Epithelial cell of prostate (primary cell): Measurements from ENCODE around the gene GGTA1.

Experiments used
- DNase-seq: peaks from one replicate; pipeline ENCODE4 v3.0.0-alpha.2; 2011; ENCODE audit warnings: low read depth, low spot score
- H3K27ac ChIP-seq: fragments of 450-650 bp; 2 replicates; pipeline ENCODE4 v1.5.1; 2017; ENCODE audit warnings: mild to moderate bottlenecking

Gene GGTA1

DNA sequence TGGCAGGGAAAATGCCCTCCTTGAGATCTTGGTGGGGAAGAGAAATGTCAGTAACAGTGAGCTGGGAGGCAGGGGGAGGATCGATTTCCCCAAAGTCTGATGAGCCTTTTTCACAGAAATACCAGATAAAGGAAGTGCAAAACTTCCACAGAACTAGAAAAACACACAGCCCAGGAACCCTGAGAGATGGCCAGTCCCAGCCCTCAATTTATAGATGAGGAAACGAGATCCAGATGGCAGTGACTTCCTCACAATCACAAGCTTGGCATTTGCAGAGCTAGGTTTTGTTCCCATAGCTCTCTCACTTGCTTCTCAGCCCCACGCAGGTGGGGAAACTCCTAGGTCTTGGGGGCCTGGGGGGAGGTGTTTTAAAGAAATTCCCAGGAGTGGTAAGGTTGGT lies 3.8 kb upstream of the GGTA1 start:
- H3K27ac ChIP-seq, result no peak overlapping the region
- DNase-seq, result no peak

DNA sequence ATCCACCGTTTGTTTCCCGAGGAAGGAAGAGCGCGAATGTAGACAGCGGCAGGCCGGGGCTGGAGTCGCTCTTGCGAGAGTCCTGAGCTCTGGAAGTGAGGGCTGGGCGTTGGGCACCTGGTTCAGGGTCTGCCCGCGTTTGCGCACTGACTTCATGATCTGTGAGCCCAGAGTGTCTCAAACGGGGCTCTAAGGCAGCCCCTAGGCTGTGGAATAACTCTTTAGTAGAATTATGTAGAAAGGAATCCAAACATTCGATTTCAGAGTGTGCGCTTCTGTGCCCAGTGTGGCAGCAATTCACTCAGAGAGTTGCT lies 478 bp upstream of the GGTA1 start:
- H3K27ac ChIP-seq, result no peak overlapping the region
- DNase-seq, result no peak

DNA sequence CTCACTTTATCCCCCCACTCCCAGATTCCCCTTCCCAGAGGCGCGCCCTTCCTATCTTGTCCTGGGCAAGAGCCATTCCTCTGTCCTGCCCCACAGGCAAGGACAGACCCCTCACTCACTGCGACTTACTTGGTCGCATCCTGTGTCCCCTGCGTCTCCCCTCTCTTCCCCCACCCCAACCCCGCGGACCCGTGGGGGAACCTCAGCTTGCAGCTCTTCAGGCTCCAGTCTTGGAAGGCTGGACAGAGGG lies 542 bp downstream of the GGTA1 start:
- no peak for DNase-seq
- H3K27ac ChIP-seq, result no peak overlapping the region

DNA sequence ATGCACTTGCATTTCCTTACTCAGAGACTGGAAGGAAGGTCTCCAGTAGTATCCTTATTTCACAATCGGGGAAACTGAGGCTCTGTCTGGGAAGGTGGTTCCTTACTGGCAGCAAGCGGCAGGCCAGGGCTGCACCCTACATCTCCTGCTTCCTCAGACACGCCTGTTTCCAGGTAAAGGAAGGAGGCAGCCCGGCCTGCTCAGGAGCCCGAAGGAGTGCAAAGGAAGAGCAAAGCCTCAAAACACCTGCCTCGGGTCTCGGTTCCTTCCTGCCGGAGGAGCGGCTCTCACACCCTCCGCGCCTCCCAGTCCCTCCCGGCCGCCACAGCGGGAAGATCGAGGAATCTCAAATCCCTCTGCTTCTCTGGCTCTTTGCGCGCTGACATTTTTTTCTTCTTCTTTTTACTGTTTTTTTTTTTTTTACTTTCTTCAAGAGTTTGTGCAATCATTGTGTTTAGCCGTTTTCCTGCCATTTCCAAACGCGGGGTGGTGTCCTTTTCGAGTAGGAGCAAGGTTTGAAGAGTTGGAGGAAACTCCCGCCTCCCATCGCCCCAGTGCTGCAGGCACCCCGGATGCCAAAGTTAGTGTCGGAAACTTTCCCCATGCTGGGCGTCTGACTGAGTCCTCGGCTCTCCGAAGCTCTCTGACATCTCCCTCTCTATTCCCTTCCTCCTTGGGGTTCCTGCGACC lies 1.0 kb downstream of the GGTA1 start:
- H3K27ac ChIP-seq, result no peak overlapping the region
- DNase-seq, result no peak

DNA sequence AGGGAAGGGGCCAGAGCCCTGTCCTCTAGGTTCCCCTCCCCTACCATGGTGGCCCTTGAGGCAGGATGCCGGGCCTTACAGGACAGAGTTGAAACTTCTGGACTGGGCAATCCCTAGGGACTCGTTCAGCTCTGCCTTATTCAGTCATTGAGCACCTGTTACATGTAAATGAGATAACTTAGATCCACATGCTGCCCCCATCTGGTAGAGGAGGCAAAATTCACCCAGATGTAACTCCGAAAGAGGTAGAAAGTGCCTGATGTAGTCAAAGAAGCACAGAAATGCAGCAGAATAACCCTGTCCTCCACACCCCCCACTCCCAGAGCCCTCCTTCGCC lies 1.5 kb downstream of the GGTA1 start:
- DNase-seq, result peak; percentile 27
- no peak overlapping the region for H3K27ac ChIP-seq

DNA sequence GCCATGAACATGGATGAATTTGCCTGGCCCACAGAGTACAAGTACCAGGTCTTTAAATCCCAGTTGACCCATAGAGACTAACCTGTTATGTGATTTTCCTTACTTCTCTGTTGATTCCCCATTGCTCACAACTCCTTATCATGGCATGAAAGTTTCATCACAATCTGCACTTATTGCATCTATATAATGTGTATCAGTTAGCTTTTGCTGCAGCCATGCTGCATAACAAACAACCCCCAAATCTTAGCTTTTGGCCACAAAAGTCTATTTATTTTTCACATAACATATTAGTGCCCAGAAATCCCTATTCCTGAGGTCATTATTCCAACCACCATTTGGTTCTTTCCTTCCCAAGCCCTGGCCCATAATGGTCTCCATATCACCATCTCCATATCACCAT lies 3.7 kb downstream of the GGTA1 start:
- H3K27ac ChIP-seq, result no peak overlapping the region
- no peak for DNase-seq

DNA sequence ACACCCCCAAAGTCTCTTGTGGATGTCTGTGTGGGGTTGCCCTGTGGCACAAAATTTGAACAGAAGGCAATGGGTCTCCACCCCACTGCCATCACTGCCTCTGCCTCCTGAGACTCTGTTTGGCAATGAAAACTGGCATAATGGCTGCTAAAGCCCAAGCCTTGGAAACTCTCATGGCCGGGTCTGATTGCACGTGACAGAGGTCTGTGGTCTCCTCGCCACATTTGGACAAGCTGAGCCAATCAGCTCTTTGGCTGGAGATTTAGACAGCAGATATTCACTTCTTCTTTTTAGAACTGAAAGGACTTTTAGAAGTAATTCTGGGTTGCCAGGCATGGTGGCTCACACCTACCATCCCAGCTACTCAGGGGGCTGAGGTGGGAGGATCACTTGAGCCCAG lies 5.5 kb downstream of the GGTA1 start:
- H3K27ac ChIP-seq, result no peak overlapping the region
- DNase-seq, result no peak

DNA sequence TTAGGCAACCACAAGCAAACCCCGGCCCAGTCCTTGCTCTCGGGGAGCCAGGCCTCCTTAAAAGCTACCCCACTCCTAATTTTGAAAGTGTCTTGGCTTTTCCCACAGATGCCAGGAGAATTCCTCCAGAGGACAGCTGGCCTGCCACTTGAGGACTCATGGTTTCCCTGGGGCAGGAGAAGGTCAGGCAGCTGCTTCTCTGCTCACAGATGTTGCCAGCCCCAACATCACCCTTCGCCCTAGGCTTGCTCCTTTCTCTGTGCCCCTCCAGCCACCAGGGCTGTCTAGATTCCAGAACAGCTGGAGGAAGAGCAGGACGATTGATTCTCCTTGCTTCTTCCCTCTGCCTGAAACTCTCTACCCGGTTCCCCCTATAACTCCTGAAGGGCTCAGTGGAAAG lies 8.5 kb downstream of the GGTA1 start:
- DNase-seq, result no peak
- H3K27ac ChIP-seq, result no peak overlapping the region

DNA sequence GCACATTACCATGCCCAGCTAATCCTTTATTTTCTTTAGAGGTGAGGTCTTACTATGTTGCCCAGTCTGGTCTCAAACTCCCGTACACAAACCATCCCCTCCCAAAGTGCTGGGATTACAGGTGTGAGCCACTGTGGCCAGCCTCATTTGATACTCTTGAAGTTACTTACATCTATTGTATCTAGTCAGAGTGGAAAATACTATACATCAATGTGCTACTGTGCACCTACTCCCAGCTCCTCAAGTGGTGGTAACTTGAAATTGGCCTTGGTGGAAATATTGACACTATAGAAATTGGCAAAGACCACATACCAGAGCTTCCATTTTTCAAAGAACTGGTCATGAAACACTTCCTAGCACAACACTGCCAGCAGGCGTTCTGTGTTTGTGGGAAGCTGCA lies 10.3 kb downstream of the GGTA1 start:
- no peak overlapping the region for H3K27ac ChIP-seq
- DNase-seq, result no peak

DNA sequence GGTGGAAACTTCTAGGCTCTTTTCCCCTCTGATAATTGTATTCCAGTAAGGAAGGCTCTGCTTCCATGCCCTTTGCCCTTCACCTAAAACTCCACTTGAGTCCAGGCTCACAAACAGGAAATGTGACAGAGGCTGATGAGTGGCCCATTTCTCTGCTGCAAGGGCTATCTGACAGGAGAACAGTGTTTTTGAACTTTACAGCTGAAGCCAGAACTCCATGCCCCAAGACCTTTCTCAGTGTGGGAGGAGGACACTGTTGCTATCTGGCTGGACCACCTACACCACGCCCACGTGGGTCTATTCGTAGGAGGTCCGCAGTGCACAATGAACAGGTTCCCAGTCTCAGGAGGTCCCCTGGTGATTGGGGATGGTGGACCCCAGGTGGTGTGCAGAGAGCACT lies 13.6 kb downstream of the GGTA1 start:
- no peak for DNase-seq
- H3K27ac ChIP-seq, result no peak overlapping the region

DNA sequence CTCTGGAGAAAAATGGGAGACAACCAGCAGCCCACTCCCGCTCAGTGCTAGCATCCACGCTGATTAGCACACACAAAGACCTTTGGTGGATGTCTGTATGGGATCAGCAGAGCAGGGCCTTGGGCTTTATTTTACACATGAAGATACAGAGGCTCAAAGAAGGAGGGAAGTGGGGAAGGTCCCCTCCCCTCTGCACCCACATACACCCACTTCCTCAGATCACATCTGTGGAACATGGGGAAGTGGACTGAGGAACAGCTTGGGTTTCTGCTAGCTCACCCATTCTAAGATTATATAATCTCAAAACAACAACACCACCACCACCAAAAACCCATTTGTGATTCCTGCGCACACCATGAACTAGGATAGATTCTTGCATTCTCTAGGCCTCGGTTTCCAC lies 14.0 kb downstream of the GGTA1 start:
- DNase-seq, result no peak
- no peak overlapping the region for H3K27ac ChIP-seq

DNA sequence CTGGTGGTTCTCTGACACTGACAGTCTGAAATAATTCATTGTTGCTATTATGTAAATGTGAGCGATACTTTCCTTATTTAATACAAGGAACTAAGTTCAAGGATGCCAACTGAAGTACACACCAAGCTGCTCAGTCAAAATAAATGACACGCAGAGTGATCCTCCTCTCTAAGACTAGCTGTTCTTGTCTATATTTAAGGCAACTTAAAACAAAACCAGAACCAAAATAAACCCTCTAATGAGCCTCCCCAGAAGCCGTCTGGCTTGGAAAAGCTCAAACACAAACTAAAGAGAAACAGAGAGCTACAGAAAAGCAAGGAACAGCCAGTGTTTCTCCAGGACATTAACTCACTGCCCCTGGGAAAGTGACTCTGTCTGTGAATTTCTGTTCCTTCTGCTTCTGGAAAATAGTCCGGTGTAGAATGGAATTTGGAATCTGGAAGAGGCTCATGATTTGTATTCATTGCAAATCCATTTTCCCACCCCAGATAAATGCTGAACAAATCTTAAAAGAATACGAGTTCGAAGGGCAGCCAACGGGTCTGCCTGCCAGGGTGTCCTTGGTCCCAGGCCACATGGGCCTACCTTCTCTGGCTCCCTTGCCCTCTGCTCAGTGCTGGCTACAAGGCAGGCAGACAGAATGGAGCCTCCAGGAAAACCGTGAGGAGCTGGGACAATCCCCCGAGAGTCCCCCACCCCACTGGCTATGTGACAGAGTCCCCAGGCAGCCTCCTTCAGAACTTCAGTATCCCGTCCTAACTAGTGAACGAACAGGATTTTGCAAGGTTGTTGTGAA lies 14.8 kb downstream of the GGTA1 start:
- DNase-seq, result no peak
- no peak overlapping the region for H3K27ac ChIP-seq

DNA sequence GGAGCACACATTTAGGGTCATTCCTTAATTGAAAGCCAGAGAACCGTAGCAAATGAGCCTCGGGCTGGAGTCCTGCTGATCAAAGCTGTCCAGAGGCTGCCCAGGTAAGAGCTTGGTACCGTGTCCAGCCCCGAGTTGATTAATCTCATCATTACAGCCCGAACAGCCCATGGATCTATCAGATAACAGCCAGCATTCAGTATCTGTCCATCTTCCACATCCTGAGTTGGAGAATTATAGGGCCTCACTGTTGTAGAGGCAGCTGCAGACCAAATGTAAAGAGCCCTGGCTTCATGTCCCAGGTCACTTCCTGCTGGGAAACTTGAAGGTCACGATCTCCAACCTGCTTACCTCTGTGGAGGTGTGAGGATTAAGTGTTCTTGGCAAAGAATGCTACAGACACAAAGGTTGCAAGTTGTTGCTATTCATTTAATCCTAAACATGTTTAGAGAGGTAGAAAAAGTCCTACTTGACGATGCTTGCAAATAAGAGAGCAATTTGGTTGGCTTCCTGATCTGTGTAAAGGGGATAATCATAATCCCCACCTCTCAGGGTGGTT lies 16.1 kb downstream of the GGTA1 start:
- DNase-seq, result no peak
- no peak overlapping the region for H3K27ac ChIP-seq

DNA sequence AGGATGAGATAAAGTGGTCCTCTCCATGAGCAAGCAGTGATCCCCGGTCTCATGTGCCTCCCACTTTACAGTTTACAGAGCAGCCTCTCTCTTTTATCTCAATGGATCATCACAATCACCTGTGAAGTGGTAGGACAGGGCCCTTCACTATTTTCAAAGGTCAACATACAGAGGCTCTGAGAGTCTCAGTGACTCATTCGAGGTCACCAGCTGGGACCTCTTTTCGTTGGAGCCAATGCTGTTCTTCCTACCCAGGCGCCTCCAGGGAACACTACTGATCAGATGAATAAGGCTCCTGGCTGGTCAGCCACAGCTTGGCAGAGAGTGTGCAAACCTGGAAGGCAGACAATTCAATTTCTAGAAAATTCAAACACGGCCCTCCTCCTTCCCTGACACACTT lies 16.6 kb downstream of the GGTA1 start:
- no peak overlapping the region for H3K27ac ChIP-seq
- DNase-seq, result no peak

DNA sequence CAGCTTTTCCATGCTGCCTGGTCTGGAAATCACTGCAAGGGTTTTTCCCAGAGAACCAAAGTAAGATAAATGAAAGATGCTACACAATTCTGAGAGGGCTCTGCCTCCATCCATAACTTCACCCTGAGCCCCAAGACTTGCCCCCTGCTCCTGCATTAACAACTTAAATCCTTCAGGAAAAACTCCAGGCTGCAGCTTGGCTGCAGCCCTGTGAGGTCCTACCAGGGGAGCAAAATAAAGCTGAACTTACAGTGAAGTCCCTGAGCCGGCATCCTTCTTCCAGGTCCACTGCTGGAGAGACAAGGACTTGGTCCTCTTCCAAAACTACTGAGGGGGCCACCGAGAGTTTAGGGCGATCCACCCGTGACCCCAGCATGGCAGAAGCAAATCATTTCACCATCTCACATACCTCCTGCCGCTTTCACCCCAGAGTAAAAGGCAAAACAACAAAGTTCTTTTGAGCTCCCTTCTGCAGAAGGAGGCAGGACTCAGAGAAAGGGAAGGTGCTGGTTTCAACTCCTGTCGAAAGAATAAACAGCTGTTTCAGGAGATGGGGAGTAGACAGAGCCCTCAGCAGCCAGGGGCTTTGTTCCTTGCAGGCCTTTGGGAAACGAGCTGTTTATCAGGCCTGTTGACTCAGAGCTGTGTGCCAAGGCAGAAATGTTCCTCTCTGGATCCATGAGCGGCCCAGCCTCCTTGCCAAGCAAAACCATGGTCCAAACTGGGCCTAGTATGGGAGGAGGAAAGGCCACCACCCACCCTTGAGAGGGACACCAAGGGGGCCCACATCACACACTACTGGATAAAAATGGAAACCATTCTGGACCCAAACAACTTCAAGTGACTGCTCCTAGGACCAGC lies 20.6 kb downstream of the GGTA1 start:
- no peak overlapping the region for H3K27ac ChIP-seq
- no peak for DNase-seq

DNA sequence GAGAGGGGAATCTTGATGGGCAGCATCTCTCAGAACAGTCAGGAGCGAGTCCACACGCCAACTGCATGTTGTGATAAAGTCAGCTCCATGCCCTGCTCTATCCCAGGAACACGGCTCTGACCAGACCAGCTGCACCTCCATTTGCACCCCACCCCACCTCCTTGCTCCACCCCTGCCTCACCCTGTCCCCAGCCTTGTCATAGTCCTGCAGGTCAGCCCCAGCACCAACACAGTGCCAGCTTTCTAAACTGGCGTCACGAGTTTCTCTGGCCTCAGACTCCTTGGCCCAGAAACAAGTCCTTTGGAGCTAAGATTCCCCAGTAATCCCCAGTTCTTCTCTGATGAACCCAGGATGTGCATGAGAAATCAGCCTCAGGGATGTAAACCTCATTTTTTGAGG lies 23.5 kb downstream of the GGTA1 start:
- no peak for DNase-seq
- H3K27ac ChIP-seq, result no peak overlapping the region

DNA sequence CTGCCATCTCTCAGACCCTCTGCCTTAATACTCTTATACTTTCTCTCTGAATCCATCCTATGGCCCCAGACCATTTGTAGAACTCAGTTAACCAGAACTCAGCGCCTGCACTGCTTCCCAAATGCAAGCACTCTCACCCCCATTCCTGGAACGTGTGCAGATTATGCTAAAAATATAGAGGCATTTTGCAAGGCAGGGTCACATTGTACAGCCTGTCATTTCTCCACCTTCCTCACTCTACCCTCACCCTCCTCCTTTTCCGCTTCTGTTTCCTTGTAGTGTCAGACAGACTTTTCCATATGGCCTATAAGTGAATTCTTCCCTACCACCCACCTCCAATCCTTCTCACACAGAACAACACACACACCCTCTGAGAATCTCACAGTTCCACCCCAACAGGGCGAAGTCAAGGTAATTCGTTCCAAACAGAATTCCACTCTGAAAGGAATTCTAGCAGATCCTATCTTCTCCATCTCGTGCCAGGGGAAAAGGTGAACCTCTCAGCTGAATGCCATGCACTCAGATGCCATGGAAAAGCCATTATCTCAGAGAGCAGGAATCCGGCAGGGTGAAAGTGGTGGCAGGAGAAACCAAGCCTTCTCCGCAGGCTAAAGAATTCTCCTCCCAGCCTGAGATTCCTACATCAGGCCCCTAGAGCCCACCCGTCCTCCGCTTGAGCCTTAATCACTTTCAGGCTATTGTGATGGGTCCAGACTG lies 25.3 kb downstream of the GGTA1 start:
- no peak overlapping the region for H3K27ac ChIP-seq
- no peak for DNase-seq

DNA sequence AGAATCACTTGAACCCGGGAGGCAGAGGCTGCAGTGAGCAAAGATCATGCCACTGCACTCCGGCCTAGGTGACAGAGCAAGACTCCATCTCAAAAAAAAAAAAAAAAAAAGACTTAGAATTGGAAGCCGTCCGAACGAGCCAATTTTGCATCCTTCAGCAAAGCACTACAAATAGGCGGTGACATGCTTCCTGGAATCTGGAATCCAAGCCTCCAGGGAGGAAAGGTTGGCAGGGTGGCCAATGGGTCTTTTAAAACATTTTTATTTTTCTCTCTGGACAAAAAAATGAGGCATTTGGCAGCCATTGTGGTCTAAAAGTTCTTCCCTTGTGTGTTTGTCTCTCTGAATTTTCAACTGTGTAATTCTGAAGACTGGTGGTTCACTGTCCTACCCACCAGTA lies 26.4 kb downstream of the GGTA1 start:
- no peak overlapping the region for H3K27ac ChIP-seq

DNA sequence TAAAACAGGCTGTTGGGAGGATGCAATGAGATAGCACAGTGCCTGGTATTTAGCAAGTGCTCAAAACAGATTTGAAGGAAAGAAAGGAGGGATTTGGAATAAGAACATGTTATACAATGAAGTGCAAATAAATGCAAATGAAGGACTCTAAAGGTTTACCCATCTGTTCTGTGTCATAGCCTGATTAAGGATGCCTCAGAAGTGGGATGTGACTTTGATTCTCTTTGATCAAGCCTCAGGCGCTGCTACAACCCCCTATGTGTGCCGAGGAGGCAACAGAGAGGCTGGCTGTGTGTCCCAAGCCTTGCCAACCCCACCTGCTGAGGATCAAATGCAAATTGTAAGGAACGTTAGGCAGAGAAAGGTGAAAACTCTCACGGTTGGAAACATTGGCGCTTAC lies 27.2 kb downstream of the GGTA1 start:
- H3K27ac ChIP-seq, result no peak overlapping the region
- no peak for DNase-seq

More for the DNA sequence above, 26.4 kb downstream of the GGTA1 start:
- no peak for DNase-seq

DNA sequence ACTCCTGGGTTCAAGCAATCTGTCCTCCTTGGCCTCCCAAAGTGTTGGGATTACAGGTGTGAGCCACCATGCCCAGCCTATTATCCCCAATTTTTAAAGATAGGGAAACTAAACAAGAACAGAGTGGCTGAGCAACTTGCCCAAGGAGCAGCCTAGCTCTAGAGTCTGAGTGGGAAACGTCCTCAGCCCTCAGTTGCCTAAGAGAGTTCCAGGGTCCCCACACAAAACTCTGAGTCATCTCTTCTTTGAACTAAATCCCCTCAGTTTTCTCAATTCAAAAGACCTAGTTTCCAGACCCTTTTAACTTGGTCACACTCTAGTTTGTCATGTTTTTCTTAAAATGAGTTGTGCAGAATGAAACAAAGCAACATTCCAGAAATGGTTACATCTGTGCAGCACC lies 33.5 kb downstream of the GGTA1 start:
- no peak overlapping the region for H3K27ac ChIP-seq
- no peak for DNase-seq

DNA sequence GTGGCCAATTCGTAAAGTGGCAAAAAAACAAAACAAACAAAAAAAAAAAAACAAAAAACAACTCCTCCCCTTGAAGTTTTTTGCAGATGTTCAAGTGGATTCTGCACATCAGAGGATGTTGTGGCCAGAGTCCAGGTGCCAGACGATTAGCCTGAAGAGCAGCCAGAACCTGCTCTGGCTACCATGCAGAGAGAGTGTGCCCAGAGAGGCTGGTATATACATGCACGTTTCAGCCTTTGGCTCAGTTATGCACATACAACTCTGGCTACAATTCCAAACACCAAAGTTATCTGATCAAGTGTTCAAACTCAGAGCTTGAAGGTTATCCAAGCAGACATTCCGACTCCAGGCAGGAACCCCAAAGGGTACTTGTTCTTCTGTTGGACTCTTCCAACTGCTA lies 34.7 kb downstream of the GGTA1 start:
- H3K27ac ChIP-seq, result no peak overlapping the region
- no peak for DNase-seq
